ENCODE measurements around the gene CAPZA1.

- TF ChIP-seq IKZF3 (tag by site-specific recombination; IDR thresholded peaks at IDR 0.05), result no peak
- TF ChIP-seq CTCF (tag by site-specific recombination; IDR thresholded peaks at IDR 0.05), result no peak
- TF ChIP-seq ZBTB21 (tag by site-specific recombination; IDR thresholded peaks at IDR 0.05), result no peak
- no peak for TF ChIP-seq SP3 (tag by site-specific recombination; IDR thresholded peaks at IDR 0.05)
- no peak for TF ChIP-seq ZBTB11 (tag by site-specific recombination; conservative IDR thresholded peaks at IDR 0.05; ENCODE audit: low read depth)
- no peak for TF ChIP-seq ZNF146 (tag by site-specific recombination; IDR thresholded peaks at IDR 0.05)
Measured at GRCh38 chr1:112599477-112599876, 20.2 kb upstream of the CAPZA1 start.

Measured in HEK293 (cell line).